HL-60/S4 (cell line): Measurements from ENCODE around the gene SLC22A1.
"Not testable (repeated sequence)": the region's sequence is repeated elsewhere in the genome, so short reads cannot be mapped to it uniquely, and the experiment has no call there.

Experiments used
- in situ Hi-C: fragments of 300-500 bp; cut with MboI; formaldehyde crosslinking; loops from 2 replicates; pipeline ENCODE4 v1.14.3; 2022; ENCODE audit warnings: low sequenced_read_pairs

Gene SLC22A1

DNA sequence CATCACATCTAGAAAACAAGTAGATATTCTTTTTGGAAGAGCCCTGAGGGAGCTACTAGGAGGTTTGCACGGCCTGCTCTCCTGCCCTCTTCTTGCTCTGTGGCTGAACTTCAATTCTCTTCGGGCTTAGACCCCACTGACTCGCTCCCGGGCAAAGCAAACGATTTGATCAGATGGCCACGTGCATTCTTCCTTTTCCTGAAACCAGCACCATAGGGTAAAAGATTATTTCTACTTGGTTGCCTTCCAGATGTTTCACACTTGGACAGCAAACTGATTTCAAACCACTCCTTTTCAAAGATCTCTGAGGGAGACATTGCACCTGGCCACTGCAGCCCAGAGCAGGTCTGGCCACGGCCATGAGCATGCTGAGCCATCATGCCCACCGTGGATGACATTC lies at the start of gene SLC22A1:
Gene SLC22A1 (plus strand): TSS at position 258 of the 400 bp plus-strand sequence. CDS start 121 bp downstream, at position 379.
- in situ Hi-C loops = no loop called here

- in situ Hi-C loops = no loop called here
Observed at GRCh38 chr6:160073272-160073671, 48.3 kb upstream of the SLC22A1 start.

- in situ Hi-C loops = no loop called here
Observed at GRCh38 chr6:160076009-160076408, 45.6 kb upstream of the SLC22A1 start.

- in situ Hi-C loops = no loop called here
Observed at GRCh38 chr6:160077024-160077423, 44.6 kb upstream of the SLC22A1 start.

DNA sequence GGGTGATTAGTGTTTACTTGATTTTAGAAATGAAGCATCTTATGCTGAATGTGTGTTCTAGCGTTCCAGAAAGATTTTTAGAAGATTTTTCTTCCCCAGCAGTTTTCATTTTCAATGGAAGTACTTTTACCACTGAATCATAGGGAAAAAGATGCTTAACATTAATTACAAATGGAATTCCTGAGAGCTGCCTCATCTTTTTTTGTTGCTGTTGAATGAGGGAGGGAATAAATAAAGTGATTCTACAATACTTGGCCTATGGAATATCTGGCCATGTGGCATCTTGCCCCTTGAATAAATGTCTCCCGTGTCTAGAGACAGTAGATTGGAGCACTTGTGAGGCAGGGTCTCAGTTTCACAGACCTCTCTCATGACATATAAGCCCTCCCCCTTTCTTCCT lies 44.1 kb upstream of the SLC22A1 start:
- in situ Hi-C loops = no loop called here

- in situ Hi-C loops = no loop called here
Observed at GRCh38 chr6:160078883-160079685, 42.5 kb upstream of the SLC22A1 start.

- in situ Hi-C loops = no loop called here
Observed at GRCh38 chr6:160079686-160080043, 42.0 kb upstream of the SLC22A1 start.

DNA sequence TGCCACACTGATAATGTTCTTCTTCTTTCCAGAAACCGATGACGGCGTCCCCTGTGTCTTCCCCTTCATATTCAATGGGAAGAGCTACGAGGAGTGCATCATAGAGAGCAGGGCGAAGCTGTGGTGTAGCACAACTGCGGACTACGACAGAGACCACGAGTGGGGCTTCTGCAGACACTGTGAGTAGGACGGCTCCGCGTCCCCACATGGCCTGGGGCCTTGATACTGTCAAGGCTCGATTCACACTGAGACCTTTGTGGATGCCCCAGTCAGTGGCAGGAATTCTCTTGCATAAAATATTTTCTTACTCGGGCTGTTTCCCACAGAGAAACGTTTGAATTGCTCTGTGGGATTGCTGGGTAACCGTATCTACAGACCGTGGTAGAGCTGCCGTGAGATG lies 41.5 kb upstream of the SLC22A1 start:
- in situ Hi-C loops = no loop called here

- in situ Hi-C loops = no loop called here
Observed at GRCh38 chr6:160081398-160081797, 40.2 kb upstream of the SLC22A1 start.

DNA sequence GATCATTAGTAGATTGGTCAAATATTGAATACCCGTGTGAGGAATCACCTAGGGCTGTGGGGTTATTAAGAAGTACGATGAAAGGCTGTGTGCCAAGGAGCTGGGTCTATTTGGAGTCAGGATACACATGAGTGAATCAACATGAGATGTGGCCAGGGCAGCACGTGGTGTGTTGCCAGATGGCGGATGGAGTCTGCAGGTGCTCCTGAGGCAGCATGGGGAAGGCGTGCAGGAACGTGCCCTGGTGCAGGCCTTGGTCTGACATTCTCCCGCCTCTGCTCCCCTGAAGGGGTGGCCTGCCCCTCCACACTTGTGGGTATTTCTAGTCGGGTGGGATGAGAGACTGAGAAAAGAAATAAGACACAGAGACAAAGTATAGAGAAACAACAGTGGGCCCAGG lies 39.0 kb upstream of the SLC22A1 start:
- in situ Hi-C loops = no loop called here

DNA sequence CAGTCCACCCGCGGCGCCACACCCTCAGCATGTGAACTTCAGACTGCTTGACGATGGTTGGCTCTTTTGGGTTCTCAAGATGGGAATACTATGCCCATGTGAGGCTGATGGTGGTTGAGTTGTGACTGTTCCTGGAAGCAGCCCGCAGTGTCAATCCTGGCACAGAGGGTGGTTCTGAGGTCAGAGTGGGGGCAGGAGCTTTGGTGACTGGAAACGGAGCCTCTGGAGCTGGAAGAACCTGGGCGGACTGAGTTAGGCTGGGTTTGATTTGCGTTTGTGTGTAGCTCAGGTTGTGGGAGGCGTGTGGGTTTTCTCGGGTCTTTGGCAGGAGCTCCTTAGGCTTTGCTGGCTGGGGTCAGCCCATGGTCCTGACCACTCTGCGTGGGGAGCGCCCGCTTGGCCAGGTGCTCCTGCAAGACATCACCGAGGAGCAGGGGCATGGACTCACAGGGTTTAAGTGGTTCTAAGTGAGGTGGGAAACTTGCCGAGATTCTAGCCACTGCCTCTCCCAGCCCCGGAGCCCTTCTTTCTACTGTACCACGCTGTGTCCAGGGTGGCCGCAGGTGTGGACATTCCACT lies 37.3 kb upstream of the SLC22A1 start:
- in situ Hi-C loops = no loop called here

DNA sequence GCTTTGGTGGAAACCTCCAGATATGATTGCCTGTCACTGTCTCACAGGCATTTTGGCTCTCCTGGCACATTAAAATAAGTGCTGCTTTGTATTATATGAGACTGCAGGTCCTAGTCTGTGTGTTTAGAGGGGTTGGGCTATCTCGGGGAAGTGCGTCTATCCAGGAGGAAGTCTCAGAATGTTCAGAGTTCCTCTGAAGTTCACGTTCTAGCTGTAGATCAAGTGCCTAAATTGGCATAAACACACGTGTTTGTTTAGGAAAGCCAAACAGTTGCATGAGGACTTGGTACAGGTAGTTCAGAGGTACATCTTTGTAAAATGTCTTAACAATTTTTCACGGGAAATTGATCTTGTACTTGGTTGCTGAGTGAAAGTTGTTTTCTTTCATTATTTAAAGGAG lies 36.4 kb upstream of the SLC22A1 start:
- in situ Hi-C loops = no loop called here

DNA sequence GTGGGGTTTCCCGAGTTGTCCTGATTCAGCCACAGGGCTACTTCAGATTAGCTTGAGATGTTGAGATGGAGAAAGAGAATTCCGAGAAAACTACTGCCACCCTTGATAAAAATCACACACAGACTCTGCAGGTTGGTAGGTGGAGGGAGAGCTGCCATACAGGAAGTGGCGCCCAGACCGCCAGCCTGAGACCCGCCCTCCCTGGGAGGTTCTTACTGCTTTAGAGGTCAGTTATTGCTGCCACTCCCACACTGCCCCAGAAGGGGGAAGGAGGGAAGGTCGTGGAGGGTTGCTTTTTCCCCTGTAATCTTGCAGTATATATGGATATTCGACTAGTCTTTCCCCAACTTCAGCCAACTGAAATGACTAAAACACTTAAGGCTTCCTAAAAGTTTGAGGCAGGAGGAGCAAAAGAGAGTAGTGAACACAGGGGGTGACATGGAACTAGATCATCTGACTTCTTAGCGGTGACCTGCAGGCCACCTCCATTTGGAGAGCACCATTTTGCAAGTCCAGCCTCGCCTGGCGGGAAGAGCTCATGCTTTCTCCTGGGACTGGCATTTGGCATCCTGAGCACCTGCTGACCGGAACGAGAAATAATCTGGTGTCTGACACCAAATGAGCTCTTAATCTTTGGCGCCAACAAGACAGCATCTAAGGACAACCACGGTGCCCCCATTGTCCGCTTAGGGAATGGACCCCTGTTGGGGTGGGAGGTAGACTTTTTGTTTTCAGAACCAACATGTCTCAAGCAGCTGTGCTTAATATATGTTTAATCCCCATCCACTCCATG lies 35.7 kb upstream of the SLC22A1 start:
- in situ Hi-C loops = no loop called here

GRCh38 chr6:160086754-160087153 lies 34.9 kb upstream of the SLC22A1 start:
- in situ Hi-C loops = no loop called here

- in situ Hi-C loops = no loop called here
Observed at GRCh38 chr6:160088069-160088783, 33.4 kb upstream of the SLC22A1 start.

DNA sequence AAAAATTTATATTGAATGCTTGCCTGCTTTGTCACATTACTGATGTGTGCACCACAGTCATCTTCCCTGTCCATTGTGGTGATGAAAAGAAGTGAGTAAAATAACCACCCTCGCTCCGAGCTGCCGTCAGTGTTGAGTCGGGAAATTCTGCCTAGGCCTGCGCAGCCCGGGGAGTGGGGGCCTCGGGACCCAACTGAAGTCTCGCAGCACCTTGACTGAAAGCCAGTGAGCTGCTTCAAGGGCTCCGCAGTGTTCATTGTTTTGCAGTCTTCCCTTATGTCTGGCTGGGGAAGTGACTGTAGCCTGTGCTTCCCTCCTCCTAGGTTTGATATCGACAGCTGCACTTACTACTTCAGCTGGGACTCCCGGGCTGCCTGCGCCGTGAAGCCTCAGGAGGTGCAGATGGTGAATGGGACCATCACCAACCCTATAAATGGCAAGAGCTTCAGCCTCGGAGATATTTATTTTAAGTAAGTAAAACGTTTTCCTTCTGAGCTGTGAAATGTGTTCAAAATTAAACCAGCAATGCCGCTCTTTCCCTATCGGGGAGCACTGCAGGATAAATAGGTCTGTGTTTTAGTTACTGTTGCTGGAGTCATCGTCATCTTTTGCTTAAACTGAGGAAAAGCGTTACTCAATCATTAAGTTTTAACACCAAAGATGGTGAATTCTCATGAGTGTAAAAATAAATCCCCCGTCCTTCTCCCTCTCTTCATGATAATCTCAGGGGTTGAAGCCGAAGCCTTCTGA lies 32.7 kb upstream of the SLC22A1 start:
- in situ Hi-C loops = no loop called here

DNA sequence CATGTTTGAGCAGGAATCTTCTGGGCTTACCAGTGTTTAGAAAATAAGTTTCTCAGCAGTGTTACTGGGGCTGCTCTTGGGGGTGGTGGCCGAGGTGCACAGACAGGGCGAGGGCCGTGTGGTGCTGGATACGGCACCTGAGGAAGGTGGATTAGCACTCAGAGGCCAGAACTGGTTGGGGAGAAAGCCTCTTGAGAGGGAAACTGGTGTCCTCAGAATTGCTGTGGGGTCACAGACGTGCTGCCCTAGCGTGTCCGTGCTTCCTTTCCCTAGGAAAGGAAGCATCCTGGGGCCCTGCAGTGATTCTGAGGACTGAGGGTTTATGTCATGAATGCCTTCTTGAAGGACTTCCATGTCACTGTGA lies 32.1 kb upstream of the SLC22A1 start:
- in situ Hi-C loops = no loop called here

DNA sequence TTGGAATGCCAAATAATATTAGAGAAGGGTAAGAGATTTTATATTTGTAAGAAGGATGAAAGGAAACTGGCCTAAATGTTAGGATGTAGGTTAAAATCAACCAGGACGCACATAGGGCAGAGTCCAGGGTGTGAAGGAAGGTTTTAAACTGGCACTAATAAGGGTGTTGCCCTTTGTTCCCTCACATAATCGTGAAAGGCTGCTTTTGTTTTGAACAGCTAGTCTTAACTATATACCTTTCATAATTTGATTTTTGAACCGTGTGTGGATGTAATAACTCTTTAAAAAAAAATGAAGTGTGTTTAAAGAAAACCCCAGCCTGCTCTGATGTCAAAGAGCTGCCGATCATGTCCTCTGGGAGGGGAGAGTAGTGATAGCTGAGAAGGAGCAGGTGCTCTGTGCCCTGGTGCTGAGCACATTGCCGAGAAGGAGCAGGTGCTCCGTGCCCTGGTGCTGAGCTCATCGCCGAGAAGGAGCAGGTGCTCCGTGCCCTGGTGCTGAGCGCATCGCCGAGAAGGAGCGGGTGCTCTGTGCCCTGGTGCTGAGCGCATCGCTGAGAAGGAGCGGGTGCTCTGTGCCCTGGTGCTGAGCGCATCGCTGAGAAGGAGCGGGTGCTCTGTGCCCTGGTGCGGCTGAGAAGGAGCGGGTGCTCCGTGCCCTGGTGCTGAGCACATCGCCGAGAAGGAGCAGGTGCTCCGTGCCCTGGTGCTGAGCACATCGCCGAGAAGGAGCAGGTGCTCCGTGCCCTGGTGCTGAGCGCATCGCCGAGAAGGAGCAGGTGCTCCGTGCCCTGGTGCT lies 31.0 kb upstream of the SLC22A1 start:
- in situ Hi-C loops = not testable (repeated sequence)

GRCh38 chr6:160092176-160092575 lies 29.4 kb upstream of the SLC22A1 start:
- in situ Hi-C loops = not testable (repeated sequence)

GRCh38 chr6:160092602-160093001 lies 29.0 kb upstream of the SLC22A1 start:
- in situ Hi-C loops = no loop called here
